Measurements from ENCODE around the gene CTSD. TPM values are rescaled to one million over a fixed set of nuclear protein-coding genes. Genes with fewer than 3 reads are reported as not detected.
"Not testable (repeated sequence)": the region's sequence is repeated elsewhere in the genome, so short reads cannot be mapped to it uniquely, and the experiment has no call there.

Gene CTSD
- total RNA-seq, 6 donors from 2014 or later, result 993 to 3,355 (median 2,221) TPM

DNA sequence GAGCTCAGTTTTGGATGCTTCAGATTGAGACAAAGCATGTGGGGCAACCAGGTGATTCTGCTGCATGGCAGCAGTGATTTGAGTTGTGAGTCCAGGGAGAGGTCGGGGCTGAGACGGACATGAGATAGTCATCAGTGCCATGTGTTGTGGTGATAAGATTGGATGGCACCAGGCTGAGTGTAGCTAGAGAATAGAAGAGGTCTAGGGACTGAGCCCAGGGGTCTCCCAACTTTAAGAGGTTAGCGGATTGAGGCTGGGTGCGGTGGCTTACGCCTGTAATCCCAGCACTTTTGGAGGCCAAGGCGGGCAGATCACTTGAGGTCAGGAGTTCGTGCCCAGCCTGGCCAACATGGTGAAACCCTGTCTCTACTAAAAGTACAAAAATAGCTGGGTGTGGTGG lies 6.3 kb upstream of the CTSD start:
- Histone ChIP-seq H3K4me3 (no peak overlapping the region), H3K4me1 (peaks cover 10 to 22% (median 18%) of the 10 kb centered on the region in 4 donors), H3K36me3 (no peaks in the 10 kb centered on the region), H3K27me3 (no peaks in the 10 kb centered on the region), H3K9me3 (no peaks in the 10 kb centered on the region), H3K27ac (peak overlapping the region in 2 of 4 donors; percentile 71 to 84)
- no peak for ATAC-seq (ENCODE audit: low FRiP score in 2 of 2)
- DNase-seq, result no peak
- TF ChIP-seq POLR2A (IDR thresholded peaks at IDR 0.05), result no peak
- no peak for TF ChIP-seq POLR2AphosphoS5 (IDR thresholded peaks at IDR 0.05)
- TF ChIP-seq, protein P1, sequence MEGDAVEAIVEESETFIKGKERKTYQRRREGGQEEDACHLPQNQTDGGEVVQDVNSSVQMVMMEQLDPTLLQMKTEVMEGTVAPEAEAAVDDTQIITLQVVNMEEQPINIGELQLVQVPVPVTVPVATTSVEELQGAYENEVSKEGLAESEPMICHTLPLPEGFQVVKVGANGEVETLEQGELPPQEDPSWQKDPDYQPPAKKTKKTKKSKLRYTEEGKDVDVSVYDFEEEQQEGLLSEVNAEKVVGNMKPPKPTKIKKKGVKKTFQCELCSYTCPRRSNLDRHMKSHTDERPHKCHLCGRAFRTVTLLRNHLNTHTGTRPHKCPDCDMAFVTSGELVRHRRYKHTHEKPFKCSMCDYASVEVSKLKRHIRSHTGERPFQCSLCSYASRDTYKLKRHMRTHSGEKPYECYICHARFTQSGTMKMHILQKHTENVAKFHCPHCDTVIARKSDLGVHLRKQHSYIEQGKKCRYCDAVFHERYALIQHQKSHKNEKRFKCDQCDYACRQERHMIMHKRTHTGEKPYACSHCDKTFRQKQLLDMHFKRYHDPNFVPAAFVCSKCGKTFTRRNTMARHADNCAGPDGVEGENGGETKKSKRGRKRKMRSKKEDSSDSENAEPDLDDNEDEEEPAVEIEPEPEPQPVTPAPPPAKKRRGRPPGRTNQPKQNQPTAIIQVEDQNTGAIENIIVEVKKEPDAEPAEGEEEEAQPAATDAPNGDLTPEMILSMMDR (IDR thresholded peaks at IDR 0.05), result no peak
- no peak for TF ChIP-seq EP300 (IDR thresholded peaks at IDR 0.05)
- 89 to 94% methylated on average over 7 of the region's 7 CpGs for WGBS, 2 donors

DNA sequence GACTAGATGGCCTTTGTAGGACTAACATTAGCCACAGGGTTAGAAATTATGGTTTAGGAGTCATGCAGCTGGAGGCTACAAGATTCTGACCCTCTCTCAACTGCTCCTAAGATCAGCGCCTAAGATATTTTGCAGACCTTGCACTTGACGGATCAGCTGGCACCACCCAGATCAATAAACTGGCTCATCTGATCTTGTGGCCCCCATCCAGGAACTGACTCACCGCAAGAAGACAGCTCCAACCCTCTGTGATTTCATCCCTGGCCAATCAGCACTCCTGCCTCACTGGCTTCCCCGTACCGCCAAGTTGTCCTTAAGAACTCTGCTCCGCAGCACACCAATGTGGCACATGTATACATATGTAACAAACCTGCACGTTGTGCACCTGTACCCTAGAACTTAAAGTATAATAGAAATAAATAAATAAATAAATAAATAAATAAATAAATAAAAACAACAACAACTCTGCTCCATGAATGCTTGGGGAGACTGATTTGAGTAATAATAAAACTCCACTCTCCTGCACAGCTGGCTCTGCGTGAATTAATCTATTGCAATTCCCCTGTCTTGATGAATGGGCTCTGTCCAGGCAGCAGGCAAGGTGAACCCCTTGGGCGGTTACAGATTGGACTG lies 5.7 kb upstream of the CTSD start:
- DNase-seq, H3K27me3 ChIP-seq: not testable (repeated sequence)

DNA sequence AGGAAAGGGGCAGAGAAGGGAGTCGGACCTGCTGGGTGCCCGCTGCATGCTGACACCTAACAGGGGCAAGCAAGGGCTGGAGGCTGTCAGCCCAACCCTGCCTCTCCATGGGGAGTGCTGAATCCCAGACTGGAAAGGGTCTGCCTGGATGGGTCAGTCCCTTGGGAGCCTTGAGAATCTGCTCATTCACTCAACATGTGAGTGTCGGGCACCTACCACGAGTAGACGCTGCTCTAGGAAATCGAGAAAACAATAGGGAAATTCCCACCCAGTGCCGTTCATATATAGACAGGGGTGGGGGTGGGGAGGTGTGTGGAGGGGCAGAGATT lies 4.4 kb upstream of the CTSD start:
- ATAC-seq (ENCODE audit: low FRiP score in 2 of 2) (no peak), DNase-seq (no peak)
- Histone ChIP-seq H3K27me3 (no peaks in the 10 kb centered on the region), H3K9me3 (no peaks in the 10 kb centered on the region), H3K27ac (no peak overlapping the region), H3K36me3 (no peaks in the 10 kb centered on the region), H3K4me3 (no peak overlapping the region), H3K4me1 (peaks cover 14 to 25% (median 21%) of the 10 kb centered on the region in 4 donors)
- TF ChIP-seq, protein P1 (IDR thresholded peaks at IDR 0.05), result no peak
- no peak for TF ChIP-seq POLR2A (IDR thresholded peaks at IDR 0.05)
- no peak for TF ChIP-seq EP300 (IDR thresholded peaks at IDR 0.05)
- no peak for TF ChIP-seq POLR2AphosphoS5 (IDR thresholded peaks at IDR 0.05)
- 50 to 69% methylated on average over 6 to 7 of the region's 7 CpGs for WGBS, 2 donors

More for the DNA sequence above, 5.7 kb upstream of the CTSD start:
- H3K27ac ChIP-seq; H3K9me3 ChIP-seq; H3K4me3 ChIP-seq; ATAC-seq (ENCODE audit: low FRiP score in 2 of 2); H3K36me3 ChIP-seq: not testable (repeated sequence)
- H3K4me1 ChIP-seq, result peaks cover 11 to 24% (median 21%) of the 10 kb centered on the region in 4 donors
- WGBS, 2 donors, result 88 to 93% methylated on average over 9 of the region's 9 CpGs

DNA sequence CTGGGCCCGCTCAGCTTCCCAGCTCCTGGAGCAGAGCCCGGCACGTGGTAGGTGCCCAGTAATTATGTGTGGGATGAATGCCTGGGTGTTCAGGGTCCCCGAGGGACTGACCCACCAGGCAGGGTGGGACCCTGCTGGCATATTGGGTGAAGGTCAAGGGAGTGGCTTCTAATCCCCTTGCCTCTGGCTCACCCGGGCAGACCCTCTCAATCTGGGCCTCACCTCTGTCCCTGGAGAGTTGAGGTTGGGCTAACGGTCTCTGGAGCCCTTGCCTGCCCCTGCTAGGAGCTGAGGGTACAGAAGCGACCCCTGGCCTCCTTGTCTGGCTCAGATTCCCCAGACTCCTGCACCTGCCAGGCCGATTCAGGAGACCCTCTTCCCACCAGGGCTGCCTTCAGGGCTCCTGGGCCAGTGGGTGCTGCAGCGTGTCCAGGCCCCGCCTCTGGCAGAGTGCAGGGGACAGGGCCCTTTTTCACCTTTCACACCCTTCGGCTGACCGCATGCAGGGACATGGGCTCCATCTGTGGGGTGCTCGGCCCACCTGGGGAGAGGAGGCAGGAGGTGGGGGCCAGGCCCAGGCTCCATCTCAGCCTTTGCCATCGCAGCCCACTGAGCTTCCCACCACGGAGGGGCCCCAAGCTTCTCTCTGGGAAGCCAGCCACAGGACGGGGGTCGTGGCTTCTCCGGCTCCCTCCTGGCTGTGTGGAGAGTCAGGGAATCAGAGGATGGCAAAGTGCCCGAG lies 3.8 kb upstream of the CTSD start:
- no peak overlapping the region for H3K4me3 ChIP-seq
- H3K27ac ChIP-seq, result no peak overlapping the region
- no peaks in the 10 kb centered on the region for H3K9me3 ChIP-seq
- TF ChIP-seq POLR2A (IDR thresholded peaks at IDR 0.05) (no peak), EP300 (IDR thresholded peaks at IDR 0.05) (no peak), POLR2AphosphoS5 (IDR thresholded peaks at IDR 0.05) (no peak)
- TF ChIP-seq, protein P1 (IDR thresholded peaks at IDR 0.05), result no peak
- peak; percentile 11 to 48 for DNase-seq
- no peaks in the 10 kb centered on the region for H3K27me3 ChIP-seq
- H3K4me1 ChIP-seq, result peaks cover 17 to 25% (median 21%) of the 10 kb centered on the region in 4 donors
- WGBS, 2 donors, result 84 to 85% methylated on average over 7 to 19 of the region's 19 CpGs
- ATAC-seq (ENCODE audit: low FRiP score in 2 of 2), result no peak
- H3K36me3 ChIP-seq, result no peaks in the 10 kb centered on the region

DNA sequence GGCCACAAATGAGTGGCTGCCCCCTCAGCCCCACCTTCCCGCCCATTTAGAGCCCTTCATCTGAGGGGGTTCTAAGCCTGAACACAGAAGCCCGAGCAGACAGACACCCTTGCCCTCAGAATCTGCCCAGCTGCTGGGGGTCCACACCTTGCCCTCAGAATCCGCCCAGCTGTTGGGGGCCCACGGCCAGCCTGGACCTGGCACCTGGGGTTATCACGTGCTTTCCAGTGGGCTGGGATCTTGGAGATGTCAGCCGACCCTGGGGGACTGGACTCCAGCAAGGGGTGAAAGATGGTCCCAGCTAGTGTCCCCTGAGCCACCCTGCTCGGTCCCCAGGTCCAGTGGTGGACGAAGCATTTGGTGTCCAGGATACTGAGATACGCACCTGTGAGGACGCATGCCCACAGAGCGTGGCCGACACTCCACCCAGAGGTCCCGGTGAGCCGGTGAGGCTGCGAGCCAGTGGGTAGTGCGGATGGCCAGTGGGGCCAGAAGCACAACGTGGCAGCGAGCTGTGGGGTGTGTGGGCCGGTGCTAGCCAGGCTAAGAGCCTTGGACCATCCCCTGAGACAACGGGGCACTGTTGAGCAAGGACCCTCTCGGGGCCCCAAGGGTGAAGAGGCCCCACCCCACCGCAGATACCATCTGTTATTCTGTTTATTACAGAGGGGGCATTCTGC lies 3.1 kb upstream of the CTSD start:
- H3K4me3 ChIP-seq, result no peak overlapping the region
- H3K9me3 ChIP-seq, result no peaks in the 10 kb centered on the region
- H3K36me3 ChIP-seq, result no peaks in the 10 kb centered on the region
- no peak overlapping the region for H3K27ac ChIP-seq
- no peak for ATAC-seq (ENCODE audit: low FRiP score in 2 of 2)
- no peak for TF ChIP-seq EP300 (IDR thresholded peaks at IDR 0.05)
- TF ChIP-seq POLR2A (IDR thresholded peaks at IDR 0.05), result no peak
- no peak for TF ChIP-seq POLR2AphosphoS5 (IDR thresholded peaks at IDR 0.05)
- TF ChIP-seq, protein P1 (IDR thresholded peaks at IDR 0.05), result no peak
- DNase-seq, result peak; percentile 19 to 64
- H3K4me1 ChIP-seq, result peaks cover 17 to 25% (median 21%) of the 10 kb centered on the region in 4 donors
- H3K27me3 ChIP-seq, result no peaks in the 10 kb centered on the region
- WGBS, 2 donors, result 89 to 95% methylated on average over 17 to 20 of the region's 22 CpGs
